CD4-positive, alpha-beta T cell treated with Interleukin-1 beta for 1 hour (primary cell): ENCODE measurements around the gene KDM4B.
A peak's percentile ranks its signal among the peaks of the same experiment; 100 is the strongest.

Experiments
- DNase-seq, 2 donors: peaks; one replicate each; pipeline ENCODE4 v3.0.0-alpha.2; 2020 to 2022

The KDM4B gene

GRCh38 chr19:5052945-5053485 lies 84.1 kb downstream of the KDM4B start:
- DNase-seq: no peak

- DNase-seq: no peak
These were observed 84.7 kb downstream of the KDM4B start for GRCh38 chr19:5053661-5054060.

- DNase-seq: no peak
These were observed 85.9 kb downstream of the KDM4B start for GRCh38 chr19:5054551-5055456.

GRCh38 chr19:5055457-5055776 lies 86.5 kb downstream of the KDM4B start:
- DNase-seq: no peak

GRCh38 chr19:5057860-5058259 lies 88.9 kb downstream of the KDM4B start:
- DNase-seq: no peak

GRCh38 chr19:5058521-5059212 lies 89.8 kb downstream of the KDM4B start:
- no peak for DNase-seq

GRCh38 chr19:5059213-5059574 lies 90.3 kb downstream of the KDM4B start:
- no peak for DNase-seq

GRCh38 chr19:5059793-5060192 lies 90.9 kb downstream of the KDM4B start:
- no peak for DNase-seq

- no peak for DNase-seq
These were observed 93.3 kb downstream of the KDM4B start for GRCh38 chr19:5062195-5062594.

- DNase-seq: no peak
These were observed 93.9 kb downstream of the KDM4B start for GRCh38 chr19:5062799-5063198.

GRCh38 chr19:5063873-5064645 lies 95.1 kb downstream of the KDM4B start:
- DNase-seq: no peak

- DNase-seq: no peak
These were observed 96.0 kb downstream of the KDM4B start for GRCh38 chr19:5064896-5065295.

GRCh38 chr19:5065663-5066093 lies 96.8 kb downstream of the KDM4B start:
- DNase-seq: no peak

GRCh38 chr19:5066768-5067167 lies 97.9 kb downstream of the KDM4B start:
- no peak for DNase-seq

- no peak for DNase-seq
These were observed 98.8 kb downstream of the KDM4B start for GRCh38 chr19:5067678-5068077.

GRCh38 chr19:5068233-5069072 lies 99.5 kb downstream of the KDM4B start:
- no peak for DNase-seq

GRCh38 chr19:5070331-5070730 lies 101.4 kb downstream of the KDM4B start:
- no peak for DNase-seq

GRCh38 chr19:5070930-5071329 lies 102.0 kb downstream of the KDM4B start:
- no peak for DNase-seq

GRCh38 chr19:5071579-5071978 lies 102.7 kb downstream of the KDM4B start:
- no peak for DNase-seq

- DNase-seq: no peak
These were observed 103.2 kb downstream of the KDM4B start for GRCh38 chr19:5072115-5072514.

- DNase-seq: no peak
These were observed 104.4 kb downstream of the KDM4B start for GRCh38 chr19:5073153-5073844.

- DNase-seq: peak in 1 of 2 donors; percentile 21
These were observed 105.5 kb downstream of the KDM4B start for GRCh38 chr19:5074407-5074806.
